SK-MEL-5 (cell line): Measurements from ENCODE around the gene TEKTIP1. TPM values are rescaled to one million over a fixed set of nuclear protein-coding genes. Genes with fewer than 3 reads are reported as not detected.
"Not testable (repeated sequence)": the region's sequence is repeated elsewhere in the genome, so short reads cannot be mapped to it uniquely, and the experiment has no call there.

Experiments
- DNase-seq: peaks from one replicate; pipeline ENCODE4 v3.0.0-alpha.2; 2016; ENCODE audit warnings: low read depth, low spot score
- in situ Hi-C: cut with HindIII; loops from 2 replicates; pipeline ENCODE4 v1.10.0; 2016; ENCODE audit warnings: low sequenced_read_pairs, high pct_unique_total_duplicates, low pct_unique_long_range_greater_than_20kb
- total RNA-seq: library from RNA; depleted of rRNA; stranded (reverse); fragments of >200 nt; shearing (Covaris generic); gene quantifications from 2 replicates; pipeline ENCODE4 v1.2.3, GENCODE V29; 2014

The TEKTIP1 gene
- total RNA-seq, 1 experiment from 2014 or later = not detected

DNA sequence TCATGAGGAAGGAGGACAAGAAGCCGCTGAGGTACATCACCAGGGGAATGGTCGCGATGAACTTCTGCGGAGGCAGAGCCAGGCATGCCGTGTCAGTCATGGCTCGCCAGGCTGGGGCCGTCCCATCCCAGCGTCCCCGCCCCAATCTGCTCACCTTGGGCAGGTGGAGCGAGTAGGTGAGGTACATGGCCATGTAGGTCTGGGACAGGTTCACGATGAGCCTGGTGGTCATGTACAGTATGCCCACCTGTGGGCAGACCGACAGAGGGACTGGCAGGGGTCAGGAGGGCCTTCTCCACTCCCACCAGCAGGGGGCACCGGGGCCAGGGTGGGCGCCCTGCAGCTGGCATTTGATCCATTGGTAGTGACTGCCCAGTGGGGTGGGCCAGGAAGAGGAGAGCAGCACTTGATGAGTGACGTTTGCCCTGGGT is 8.3 kb downstream of the TEKTIP1 start:
- in situ Hi-C loops = no loop called here
- peak; percentile 79 for DNase-seq

DNA sequence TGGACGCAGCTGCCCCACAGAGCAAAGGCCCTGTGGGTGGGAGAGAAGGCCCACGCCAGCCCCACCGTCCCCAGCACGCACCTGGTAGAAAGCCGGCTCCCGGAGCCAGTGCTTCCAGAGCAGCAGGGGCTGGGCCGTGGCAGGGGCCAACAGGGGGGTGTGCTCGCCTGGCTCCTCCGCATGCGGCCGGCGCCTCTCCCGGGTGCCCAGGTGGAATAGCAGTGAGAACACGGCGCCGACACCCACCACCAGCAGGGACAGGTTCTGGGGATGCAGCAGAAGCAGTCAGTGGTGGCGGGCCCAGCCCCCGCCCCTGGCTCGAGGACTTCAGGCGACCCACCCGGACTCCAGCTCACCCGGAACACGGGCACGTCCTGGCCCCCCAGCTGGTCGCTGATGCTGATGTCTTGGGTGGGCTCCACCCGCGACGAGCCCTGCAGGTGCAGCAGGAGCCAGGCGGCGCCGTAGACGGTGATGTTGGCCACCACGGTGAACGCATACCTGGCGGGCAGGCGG is 8.9 kb downstream of the TEKTIP1 start:
- DNase-seq = no peak
- in situ Hi-C loops = no loop called here

DNA sequence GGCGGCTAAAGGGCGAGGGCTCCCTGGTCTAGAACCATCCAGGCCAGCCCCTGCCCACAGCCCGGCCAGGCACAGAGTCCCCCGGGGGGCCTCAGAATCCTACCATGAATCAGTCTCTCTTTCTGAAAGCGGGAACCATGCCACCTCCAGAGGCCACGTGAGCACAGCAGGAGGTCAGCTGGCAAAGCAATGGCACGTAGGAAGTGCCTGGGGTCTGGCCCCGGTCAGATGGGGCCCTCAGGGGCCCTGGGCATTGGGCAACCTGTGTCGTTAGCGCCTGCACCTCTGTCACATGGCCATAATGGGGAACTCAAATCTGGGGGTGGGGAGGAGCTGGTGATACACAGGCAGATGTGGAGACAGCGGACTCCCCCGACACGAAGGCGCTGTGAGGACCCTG is 9.6 kb downstream of the TEKTIP1 start:
- DNase-seq = peak; percentile 85
- in situ Hi-C loops = no loop called here

DNA sequence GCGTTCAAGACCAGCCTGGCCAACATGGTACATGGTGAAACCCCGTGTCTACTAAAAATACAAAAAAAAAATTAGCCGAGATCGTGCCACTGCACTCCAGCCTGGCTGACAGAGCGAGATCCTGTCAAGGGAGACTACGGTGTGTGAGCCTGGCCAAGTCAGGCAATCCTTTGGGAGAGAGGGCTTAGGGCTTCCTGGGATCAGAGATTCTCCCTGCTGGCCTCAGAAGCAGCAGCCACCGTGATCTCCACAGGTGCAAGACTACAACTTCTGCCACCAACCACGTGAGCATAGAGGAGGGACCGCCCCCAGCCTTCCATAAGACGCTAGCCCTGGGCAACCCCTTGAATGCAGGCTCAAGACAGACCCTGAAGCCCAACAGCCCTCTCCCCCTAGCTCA is 10.8 kb downstream of the TEKTIP1 start:
- in situ Hi-C loops = no loop called here
- peak; percentile 47 for DNase-seq

DNA sequence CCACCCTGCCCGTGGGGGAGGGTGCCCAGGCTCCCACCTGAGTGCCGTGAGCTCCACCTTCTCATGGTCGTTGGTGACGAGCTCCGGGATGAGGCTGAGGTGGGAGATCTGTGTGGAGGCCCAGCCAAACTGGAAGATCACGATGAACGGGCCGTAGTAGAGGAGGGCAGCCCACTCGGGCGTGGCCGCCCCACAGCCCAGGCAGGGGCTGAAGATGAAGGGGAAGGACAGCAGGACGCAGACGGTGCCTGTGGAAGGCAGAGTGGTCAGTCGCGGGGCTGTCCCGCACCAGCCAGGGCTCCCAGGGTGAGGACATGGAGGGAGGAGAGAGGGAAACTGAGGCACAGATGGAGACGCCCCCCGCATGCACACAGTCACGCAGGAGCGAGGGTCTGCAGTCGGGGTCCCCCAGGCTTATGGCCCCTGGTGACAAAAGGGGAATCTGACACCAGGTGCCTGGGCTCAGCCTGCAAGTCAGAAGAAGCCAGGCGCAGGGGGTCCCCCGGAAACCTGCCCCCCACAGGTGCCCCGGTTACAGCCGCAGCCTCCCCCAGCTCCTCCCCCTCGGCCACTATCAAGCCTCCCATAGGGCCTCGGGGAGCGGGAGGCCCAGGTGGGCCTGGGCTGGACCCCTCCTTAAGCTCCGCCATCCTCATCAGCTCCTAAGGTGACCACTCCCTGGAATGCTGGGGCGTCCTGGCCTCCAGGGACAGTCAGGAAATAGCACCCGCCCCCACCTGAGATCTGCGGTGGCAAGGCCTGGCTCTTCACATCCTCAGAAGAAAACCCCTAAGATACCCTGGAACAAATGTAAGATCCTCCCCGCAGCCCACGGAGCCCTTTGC is 12.2 kb downstream of the TEKTIP1 start:
- in situ Hi-C loops = no loop called here
- no peak for DNase-seq

DNA sequence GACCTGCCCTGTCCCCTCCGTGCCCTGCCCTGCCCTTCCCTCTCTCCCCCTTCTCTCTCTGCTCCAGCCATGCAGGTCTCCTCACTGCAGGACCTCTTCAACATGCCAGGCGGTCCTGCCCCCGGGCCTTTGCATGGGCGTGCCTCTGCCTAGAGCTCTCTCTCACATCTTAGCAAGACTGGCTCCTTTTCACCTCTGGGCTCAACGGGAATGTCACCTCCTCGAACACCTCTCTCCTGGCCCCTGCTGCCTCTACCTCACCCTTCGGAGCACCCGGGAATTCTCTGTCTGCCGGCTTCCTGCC is 12.8 kb downstream of the TEKTIP1 start:
- no peak for DNase-seq
- in situ Hi-C loops = no loop called here

DNA sequence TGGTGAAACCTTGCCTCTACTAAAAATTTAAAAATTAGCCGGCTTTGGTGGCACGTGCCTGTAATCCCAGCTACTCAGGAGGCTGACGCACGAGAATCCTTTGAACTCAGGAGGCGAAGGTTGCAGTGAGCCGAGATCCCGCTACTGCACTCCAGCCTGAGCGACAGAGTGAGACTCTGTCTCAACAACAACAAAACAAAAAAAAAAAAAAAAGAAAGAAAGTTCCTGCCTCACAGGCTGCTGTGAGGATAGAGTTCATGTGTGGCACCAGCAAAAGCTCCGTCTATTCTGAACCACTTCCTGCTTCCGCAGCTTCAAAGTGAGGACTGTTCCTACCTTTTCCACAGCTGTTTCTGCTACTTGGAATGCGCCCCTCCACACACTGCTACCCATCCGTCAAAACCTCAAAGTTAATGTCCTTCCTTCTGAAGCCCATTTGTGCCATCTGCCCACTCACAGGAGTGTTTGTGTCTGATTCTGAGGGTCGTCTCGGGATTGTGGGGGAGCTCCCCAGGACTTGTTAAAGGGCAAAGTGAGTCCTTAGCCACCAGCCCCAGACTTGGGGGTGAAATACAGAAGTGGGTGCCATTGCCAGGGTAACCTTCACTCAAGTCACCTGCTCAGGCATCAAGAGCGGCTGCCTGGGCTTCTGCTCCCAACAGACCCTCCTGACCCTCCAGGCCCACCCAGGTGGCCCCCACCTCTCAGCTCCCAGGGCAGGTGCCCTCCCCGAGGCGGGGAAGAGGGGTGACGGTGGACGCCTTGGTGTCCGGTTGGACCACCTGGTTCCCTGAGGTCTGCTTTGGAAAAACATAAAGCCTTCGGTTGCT is 15.5 kb downstream of the TEKTIP1 start:
- DNase-seq = peak; percentile 73
- in situ Hi-C loops = no loop called here

DNA sequence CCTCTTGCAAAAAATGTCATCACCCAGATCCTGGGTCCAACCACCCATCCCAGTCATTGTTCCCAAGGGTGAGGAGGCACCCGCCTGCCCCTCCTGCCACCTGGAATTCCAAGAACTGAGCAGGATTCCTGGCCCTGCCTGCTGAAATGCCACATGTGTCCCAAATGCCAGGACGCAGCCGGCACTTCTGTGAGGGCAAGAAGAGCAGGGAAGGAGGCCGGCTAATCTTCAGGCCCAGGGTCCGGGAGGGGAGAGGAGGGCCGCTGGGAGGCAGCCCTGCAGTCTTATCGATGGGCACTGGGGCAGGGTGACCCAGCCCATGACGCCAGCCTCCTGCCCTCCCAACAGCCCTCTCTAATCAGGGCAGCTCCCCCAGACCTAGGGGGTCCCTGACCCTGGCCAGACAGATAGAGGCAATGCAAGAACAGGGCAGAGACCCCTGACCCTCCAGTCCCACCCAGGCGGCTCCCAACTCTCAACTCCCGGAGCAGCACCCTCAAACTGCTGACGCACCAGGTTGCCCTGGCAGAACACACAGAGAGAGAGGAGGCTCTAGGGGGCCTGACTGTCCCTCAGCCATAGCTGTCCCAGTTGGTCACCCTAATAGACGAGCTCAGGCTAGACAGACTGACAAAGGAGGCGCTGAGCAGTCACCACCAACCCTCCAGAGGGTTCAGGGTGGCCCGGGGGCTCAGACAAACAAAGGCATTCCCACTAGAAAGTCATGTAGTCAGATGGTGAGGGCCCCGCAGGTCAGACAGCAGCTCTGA is 16.9 kb downstream of the TEKTIP1 start:
- in situ Hi-C loops = no loop called here
- no peak for DNase-seq

DNA sequence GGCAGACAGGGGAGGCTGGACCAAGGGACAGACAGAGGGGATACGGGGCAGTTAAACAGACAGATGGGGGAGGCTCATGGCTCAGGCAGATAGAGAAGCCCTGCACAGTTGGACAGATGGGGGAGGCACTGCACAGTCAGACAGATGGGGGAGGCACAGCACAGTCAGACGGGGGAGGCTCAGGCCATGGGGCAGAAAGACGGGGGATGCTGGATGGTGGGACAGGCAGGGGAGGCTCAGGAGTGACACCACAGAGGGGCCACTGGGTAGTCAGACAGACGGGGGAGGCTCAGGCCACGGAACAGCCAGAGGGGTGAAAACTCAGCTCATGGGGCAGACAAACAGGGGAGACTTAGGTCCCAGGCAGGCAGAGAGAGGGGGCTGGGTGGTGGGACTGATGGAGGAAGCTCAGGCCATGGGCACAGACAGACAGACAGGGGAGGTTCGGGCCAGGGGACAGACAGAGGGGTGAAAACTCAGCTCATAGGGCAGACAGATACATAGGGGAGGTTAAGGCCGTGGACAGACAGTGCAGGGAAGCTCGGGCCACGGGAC is 17.5 kb downstream of the TEKTIP1 start:
- peak; percentile 57 for DNase-seq
- in situ Hi-C loops = no loop called here

DNA sequence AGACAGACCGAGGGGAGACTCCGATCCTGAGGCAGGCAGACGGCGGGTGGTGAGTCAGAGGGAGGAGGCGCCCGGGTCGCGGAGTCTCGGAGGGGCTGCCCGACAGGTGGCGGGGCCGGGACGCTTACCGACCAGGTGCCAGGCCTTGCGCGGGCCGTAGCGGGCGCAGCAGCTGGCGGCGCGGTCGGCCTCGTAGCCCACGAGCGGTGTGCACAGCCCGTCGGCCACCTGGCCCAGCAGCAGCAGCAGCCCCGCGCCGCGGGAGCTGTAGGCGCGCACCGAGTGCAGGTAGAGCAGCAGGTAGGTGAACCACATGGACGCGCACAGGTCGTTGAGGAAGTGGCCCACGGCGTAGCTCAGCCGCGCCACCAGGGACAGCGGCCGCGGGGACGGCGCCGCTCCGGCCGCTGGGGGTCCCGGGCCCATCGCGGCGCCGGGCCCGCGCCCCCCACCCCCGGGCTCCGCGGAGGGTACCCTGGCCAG is 18.0 kb downstream of the TEKTIP1 start:
- DNase-seq = no peak
- in situ Hi-C loops = no loop called here

DNA sequence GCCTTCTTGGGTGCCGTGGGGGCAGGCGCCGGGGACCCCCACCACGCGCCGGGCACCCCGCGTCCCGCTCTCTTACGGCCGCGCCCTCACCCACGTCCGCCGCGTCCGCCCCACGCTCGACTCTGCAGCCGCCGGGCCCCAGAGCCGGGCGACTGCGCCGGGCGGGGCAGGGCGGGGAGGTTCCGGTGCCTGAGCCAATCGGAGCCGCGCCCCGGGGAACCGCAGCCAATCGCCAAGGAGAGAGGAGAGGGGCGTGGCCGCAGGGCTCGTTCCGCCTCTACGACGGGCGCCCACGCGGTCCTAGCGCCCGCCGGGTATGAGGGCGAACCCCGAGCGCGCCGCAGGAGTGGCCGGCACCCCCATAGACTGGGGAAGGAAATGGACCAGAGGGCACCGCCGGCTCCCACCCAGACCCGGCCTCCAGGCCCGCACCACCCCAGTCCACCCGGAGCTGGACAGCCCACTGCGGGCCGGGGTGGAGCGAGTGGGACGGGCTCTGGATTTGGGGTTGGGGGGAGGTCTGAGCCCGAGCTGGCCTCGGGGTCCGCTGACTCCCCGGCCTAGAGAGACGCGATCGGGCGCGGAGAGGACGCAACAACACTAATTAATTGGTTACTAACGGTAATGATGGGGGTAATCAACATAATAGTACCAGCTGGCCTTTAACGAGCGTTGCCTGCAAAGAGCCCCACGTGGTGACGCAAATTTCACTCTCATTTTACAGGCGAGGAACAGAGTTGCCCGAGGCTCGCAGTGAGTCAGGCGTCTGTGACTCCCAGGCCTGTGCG is 18.7 kb downstream of the TEKTIP1 start, which contains the start of gene MFSD12:
Gene MFSD12 (minus strand): TSS at position 126 of the 788 bp plus-strand sequence. CDS start 183 bp downstream, outside the sequence.
- peak; percentile 97 for DNase-seq
- in situ Hi-C loops = no loop called here

DNA sequence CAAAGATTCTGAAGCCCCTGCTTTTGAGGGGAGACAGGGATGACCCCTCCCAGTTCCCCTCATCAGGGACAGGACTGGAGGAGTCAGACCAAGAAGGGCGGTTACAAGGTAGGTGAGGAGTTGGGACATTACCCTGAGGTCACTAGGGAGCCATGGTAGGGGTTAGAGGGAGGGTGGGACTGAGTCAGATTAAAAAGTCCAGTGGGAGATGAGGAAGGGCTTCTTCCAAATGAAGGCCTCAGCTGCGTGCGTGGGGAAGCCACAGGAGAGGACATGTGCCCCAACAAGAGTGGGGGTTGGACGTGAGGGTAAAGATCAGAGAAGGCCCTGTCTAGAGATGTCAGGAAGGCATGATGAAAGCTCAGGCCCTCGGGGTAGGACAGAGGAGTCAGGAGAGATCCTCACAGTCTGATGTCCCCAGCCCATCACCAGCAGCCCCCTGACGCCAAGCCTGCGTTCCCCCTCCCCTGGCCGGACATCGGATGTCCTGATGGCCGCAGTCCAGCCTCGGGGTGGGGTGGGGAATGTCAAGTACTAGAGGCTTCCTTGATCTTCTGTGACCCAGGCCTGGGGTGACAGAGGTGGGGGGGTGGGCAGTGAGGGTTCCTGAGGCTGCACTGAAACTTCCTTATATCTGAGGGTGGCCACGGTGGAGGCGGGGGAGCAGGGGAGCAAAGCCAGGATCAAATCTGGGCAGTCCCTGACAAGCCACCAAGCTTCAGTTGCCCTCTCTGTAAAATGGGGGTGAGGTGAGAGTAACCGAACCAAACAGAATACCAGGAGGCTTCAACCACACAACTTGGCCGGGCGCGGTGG is 24.9 kb downstream of the TEKTIP1 start:
- in situ Hi-C loops = no loop called here
- no peak for DNase-seq

DNA sequence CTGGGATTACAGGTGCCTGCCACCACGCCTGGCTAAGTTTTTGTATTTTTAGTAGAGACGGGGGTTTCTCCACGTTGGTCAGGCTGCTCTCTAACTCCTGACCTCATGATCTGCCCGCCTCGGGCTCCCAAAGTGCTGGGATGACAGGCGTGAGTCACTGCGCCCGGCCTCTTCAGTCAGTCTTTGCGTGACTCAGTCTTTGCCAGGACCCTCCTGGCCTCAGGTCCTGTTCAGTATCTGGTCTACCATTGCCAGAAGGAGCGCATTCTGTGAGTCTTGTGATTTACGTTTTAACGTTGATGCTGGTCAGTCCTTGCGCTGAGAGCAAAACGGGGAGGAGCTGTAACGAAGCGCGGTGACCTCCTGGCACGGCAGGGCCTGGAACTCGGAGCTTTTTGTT is 26.2 kb downstream of the TEKTIP1 start:
- DNase-seq = peak; percentile 98
- in situ Hi-C loops = no loop called here

DNA sequence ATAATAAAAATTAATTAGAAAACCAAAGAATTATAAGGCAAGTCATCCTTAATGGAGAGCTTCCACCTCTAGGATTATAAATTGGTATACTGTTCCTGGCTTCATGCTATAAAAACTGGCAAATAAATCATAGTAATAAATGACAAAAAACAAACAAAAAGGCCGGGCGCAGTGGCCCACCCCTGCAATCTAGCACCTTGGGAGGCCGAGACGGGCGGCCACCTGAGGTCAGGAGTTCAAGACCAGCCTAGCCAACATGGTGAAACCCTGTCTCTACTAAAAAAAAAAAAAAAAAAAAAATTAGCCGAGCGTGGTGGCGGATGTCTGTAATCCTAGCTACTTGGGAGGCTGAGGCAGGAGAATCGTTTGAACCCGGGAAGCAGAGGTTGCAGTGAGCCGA is 31.1 kb downstream of the TEKTIP1 start:
- DNase-seq, in situ Hi-C loops: not testable (repeated sequence)

DNA sequence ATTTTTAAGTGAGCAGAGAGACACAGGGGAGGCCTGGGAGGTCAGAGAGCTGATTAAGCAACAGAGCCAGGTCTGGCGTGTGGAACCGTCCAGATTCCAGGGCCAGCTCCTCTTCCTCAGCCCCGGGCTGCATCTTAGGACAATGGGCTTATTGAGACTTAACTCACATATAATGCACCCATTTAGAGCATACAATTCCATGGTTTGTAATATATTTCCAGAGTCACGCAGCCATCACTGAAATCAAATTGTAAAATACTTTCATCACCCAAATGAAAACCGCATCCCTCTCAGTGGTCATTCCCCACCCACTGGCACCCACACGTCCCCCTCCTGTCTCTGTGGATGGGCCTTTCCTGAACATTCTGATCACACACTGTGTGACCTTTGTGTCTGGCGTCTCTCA is 31.6 kb downstream of the TEKTIP1 start:
- peak; percentile 97 for DNase-seq
- in situ Hi-C loops = no loop called here
